KBM-7 (cell line): ENCODE measurements around the gene ALG12.
A peak's percentile ranks its signal among the peaks of the same experiment; 100 is the strongest.

Experiments used
- DNase-seq: peaks from one replicate; pipeline ENCODE4 v3.0.0-alpha.2; 2015
- in situ Hi-C: fragments of 300-500 bp; cut with MboI; formaldehyde crosslinking; loops from 2 replicates; pipeline ENCODE4 v1.14.3; 2020; ENCODE audit warnings: low sequenced_read_pairs, low pct_unique_long_range_greater_than_20kb, mixed read lengths

Gene ALG12

DNA sequence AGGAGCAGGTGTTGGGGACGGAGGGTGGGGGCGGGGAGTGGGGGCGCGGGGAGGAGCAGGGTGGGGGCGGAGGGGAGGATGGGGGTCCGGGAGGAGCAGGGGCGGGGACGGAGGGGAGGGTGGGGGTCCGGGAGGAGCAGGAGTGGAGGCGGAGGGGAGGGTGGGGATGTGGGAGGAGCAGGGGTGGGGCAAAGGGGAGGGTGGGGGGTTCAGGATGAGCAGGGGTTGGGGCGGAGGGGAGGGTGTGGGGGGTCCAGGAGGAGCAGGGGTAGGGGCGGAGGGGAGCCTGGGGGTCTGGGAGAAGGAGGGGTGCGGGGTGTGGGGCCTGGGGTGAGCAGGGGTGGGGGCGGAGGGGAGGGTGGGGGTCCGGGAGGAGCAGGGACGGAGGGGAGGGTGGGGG is 17.3 kb upstream of the ALG12 start:
- in situ Hi-C loops = loop anchor here (10.0 kb wide), 1 partner anchor 269 kb away; the partner anchor contains the start of gene SELENOO
- DNase-seq = no peak

DNA sequence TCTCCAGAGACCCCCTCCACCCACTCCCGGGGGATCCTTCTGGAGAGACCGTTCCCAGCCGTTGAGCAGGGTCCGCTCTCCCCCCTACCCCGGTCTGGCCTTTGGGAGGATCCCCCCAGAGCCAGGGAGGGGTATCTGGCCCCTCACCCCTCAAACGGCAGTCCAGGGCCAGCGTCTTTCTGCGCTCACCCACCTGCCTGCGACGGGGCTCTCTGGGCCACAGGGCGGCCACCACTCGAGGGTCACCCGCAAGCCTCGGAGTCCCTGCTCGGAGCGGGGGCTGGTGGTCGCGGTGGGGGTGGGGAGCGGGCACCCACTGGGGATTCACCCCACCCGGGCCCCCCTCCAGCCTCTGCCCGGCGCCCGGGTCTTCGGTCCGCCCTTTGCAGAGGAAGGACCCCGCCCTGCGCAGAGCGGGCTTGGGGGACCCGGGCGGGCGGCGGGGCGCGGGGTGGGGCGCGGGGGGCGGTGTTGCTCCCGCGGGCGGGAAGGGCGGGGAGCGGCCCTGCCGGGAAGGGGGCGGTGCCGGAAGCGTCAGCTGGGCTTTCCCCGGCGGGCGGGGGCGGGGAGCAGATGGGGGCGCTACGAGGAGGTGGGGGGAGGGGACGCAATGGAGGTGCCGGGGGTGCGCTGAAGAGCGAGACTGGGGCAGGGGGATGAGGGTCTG is 16.8 kb upstream of the ALG12 start:
- in situ Hi-C loops = loop anchor here (10.0 kb wide), 1 partner anchor 270 kb away; the partner anchor contains the start of gene SELENOO
- DNase-seq = no peak

DNA sequence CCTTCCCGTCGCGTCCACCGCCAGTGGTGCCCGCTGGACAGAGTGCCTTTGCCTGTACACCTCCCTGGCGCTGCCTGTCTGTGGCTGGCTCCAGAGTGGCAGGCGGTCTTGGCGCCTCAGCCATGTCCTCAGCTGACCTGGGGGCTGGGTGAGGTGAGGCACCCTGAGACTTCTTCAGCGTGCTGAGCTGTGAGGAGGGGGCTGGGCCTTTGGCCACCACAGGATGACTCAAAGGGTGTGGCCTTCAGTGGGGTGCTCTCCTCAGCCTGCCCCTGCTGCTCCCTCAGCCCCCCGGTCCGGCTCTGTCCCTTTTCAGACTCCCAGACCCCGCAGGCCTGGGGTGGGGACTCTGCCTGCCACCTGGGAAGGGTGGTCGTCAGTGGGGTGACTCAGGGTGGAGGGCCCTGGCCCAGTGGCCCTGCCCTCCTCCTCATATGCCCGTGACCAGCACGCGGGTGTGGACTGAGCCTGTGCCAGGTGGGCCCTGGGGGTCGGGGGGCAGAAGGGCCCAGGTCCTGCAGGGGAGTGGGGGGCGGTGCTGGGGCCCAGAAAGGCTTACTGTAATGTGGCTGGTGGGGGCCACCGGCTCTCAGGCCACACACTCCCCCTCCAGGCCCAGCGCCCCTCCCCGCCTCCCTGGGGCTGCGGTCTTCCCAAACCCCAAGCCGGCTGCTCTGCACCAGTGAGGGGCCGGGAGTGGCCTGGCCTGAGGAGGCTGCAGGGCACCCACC is 16.1 kb upstream of the ALG12 start:
- no peak for DNase-seq
- in situ Hi-C loops = loop anchor here (10.0 kb wide), 1 partner anchor 270 kb away; the partner anchor contains the start of gene SELENOO

DNA sequence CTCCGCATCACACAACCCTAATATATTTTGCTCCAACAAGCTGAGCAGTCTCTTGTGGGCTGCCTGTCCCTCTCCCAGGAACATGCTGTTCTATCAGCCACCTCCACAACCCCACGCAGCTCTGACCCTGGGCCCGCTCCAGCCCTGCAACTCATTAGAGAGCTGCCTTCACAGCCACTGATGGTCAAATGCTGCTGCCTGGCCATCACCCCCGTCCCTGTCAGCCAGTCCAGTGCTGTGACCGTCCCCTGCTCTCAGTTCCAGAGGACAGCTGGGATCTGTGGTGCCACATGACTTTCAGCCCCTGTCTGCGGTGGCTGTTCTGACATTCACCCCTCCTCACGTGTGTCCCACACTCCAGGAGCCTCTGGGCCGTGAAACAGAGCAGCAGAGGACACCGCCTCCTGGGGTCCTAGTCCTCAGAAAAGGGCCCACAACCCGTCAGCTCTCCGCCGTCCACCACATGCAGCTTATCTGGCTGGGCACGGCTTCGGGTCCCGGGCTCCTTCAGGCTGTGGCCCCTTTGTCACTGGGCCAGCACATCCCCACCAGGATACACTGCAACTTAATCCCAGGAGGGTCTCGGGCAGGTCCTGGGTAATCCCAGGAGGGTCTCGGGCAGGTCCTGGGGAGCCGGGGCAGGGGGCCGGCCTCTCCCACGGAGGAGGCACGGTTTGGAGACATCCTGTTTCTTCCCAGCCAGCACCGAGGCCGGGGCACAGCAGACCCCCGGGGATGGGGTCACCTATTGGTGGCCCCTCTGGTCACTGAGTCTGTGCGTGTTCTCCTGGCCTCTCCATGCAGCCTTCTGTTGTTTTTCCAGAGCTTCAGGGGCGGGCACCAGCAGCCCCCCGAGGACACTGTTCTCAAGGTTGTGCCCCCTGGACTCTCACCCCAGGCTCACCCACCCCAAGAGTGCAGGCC is 15.3 kb upstream of the ALG12 start:
- no peak for DNase-seq

DNA sequence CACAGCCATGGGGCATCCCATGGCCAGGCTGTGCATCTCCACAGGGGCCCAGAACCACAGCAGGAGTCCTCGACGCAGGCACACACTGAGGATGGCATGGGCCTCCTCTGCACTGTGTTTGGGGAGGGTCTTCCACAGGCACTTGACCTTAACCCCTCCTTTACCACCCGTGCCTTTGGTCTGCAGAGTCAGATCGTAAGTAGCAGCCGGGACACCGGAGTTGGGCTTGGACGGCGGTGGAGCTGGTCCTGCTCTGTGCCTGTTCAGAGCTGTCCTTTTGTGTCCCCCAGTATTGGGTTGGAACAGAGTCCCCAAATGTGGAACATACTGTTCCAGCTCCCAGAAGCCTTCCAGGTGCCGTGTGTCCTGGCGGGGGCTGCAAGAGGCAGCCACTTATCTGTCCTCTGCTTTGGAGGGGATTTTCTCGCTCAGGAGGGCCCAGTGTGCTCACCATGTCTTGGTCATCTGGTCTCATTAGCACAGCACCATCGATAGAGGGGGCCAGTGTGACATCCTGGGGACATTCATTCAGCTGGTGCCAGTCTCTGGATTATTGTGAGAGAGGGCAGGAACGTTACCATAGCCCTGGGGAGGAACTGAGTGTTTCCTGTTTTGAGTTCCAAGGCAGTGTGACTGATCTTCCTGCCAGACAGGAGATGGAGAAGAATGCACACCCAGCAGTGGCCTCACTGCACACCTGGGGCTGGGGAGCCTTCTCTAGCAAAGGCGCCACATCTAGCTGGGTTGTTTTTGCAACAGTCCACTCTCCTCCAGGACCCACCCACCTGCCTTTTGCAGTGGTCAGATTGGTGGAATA is 12.6 kb upstream of the ALG12 start:
- DNase-seq = peak; percentile 94
- in situ Hi-C loops = loop anchor here (10.0 kb wide), 1 partner anchor 274 kb away; the partner anchor contains the start of gene SELENOO

More for the DNA sequence above, 15.3 kb upstream of the ALG12 start:
- in situ Hi-C loops = loop anchor here (10.0 kb wide), 1 partner anchor 271 kb away; the partner anchor contains the start of gene SELENOO

DNA sequence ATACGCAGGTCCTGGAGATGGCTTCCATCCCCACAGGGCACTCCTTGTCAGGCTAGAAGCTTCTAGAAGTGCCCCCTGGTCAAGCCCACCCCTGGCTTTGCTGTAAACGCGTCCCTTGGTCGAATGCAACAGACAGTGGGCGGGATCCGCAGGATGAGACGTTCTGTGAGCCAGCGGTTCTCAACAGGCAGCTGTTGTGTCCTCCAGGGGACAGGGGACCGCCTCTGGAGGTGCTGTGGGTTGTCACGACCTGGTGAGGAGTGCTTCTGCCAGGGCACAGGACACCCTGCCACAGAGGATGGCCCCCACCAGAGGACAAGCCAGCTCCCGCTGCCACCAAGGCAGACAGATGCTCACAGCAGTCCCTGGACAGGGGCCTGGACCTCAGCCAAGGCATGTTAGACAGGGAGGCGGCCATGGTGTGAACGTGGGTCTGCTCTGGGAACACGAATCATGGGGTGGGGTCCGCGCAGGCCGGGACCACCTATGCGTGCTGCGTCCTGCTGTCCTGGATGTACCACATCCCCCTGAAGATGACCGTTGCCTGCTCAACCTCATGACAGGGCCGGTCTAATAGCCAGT is 11.8 kb upstream of the ALG12 start:
- in situ Hi-C loops = loop anchor here (10.0 kb wide), 1 partner anchor 275 kb away; the partner anchor contains the start of gene SELENOO
- DNase-seq = no peak

DNA sequence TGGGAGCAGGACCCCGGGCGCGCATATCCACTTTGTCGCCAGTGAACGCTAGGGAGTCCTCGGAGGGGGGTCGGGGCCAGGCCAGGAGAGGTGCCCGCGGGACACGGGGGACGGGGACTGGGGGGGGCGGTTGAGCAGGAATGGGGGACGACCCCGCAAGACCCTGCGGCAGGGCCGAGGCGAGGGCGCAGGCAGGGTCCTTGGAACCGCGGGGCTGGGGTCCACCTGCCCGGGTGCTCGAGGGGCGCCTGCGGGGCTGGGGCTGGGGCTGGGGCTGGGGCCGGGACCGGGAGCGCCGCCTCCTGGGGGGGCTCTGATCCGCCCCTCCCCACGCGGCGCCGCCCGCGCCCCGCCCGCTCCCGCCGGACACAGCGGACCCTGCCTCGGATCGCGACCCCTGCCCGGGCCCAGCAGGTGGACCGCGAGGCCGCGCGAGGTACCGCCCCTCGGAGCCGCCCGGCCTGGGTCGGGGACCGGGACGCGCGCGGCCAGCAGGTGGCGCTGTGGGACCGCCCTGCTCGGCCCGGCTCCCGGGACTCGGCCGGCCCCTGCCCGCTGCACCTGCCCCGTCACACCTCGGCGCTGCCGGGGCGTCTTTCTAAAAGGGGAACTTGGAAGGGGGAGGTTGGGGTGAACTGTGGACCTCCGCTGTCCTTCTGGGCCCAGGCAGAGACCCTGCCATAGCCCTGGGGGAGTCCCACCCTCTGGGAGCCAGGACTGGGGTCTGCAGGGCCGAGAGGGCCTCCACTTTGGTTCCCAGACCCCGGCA is 11.2 kb upstream of the ALG12 start:
- DNase-seq = peak; percentile 66
- in situ Hi-C loops = no loop called here

DNA sequence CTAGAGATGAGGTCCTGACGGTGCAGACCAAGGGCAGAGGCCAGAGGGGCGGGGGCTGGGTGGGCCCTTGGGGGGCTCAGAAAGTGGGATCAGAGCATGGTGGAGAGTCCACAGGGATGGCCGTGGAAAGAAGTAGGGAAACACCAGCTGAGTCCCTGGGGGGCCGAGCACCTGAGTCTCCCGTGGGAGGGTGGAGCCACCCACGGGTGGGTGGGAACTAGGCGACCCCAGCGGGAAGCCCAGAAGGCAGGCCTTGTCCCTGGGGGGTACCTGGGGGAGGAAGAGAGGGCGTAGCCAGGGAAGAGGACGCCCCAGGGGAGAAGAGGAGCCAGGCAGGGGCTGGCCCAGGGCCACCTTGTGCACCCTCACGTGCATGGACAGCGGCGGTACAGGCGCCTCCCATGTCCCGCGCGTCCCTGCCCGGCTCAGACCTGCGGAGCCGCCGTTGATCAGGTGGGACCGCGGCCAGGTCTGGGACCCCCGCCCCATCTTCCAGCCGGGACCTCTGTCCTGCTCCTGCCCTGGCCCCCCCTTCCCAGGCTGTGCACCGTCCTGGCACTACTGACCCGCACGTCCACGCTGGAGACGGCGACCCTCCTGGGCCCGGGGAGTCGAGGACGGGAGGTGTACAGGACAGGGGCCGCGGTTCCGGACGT is 10.4 kb upstream of the ALG12 start:
- DNase-seq = no peak
- in situ Hi-C loops = no loop called here

DNA sequence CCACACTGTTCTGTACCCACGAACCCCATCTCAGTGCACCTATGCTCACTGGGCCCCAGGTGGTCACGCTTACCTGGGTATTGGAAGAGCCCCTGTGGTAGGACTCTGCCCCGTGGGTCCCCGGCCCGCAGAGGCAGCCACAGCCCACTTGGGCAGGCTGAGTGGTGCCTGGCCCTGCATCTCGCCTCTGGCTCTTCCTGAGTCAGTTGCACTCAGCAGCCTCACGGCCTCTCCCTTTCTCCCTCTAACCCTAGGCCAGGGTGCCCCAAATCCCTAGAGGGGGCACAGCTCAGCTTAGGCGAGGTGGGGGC is 9.9 kb upstream of the ALG12 start:
- in situ Hi-C loops = no loop called here
- DNase-seq = no peak

DNA sequence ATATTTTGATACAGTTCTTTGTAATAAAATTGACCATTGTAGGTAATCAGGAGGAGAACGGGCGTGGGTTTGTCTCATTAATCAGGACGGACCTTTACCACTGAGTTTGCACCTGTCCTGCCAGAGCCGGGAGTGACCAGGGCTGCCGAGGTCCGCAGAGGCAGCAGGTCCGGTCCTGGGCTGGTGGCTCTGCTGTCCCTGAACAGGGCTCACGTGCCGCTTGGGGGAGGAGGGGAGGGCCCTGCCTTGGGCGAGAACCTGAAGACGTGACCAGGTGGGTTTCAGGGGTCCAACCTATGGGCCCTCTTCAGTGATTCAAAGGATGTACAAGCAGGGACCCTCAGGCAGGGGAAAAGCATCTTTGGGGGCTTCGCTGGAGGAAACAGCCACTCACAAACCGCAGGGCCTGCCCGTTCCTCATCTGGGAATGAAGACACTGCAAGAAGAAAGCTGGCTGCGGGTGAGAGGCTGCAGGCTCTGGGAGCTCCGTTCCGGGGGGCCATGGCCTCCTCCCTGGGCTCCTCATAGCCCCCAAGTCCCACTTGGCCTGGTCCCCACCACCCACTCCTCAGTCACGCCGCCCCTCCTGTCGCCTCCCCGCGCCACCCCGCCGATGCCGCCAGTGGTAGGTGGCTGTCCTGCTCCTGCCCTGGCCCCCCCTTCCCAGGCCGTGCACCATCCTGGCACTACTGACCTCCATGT is 9.4 kb upstream of the ALG12 start:
- no peak for DNase-seq
- in situ Hi-C loops = no loop called here

DNA sequence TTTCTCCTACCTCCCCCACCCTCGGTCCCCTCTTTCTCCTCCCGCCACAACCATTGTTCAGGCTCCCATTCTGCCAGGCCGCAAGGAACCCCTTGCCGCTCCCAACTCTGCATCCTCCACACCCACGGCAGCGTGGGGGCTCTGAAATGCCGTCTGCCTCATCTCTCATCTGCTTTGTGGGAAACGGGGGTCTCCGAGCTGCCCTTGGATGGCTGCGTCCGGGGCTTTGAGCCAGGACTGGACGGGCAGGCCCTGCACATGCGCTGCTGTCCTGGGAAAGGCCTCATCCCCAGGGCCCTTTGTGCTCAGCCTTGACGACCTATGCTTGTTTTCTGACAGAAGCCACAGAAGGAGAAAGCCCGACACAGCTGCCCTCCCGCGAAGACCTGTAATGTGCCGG is 8.7 kb upstream of the ALG12 start:
- DNase-seq = no peak
- in situ Hi-C loops = no loop called here

DNA sequence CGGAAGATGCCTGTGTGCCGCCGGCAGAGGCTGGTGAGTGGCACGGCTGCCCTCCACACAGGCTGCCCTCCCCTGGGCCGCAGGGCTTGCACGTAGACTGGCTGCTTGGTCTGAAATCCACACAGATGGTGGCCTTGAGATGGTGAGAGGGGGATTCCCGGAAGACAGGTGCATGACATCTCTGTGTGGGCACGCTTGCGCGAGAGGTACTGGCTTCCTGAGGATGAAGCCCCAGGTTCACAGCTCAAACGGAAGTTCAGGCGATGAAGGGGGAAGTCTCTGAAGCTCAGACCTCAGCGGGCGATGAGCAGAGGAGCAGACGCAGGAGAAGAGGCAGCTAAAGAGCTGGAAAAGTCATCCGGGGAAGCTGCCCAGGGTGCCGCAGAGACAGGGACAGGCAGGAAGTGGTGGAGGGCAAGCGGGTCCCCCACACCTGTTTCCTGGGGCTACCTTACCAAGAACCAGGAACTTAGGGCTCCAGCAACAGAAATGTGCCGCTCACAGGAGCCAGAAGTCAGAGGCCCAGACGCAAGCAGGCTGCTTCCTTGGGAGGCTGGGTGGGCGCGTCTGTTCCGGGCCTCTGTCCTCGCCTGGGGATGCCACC is 7.4 kb upstream of the ALG12 start:
- in situ Hi-C loops = no loop called here
- peak; percentile 84 for DNase-seq

DNA sequence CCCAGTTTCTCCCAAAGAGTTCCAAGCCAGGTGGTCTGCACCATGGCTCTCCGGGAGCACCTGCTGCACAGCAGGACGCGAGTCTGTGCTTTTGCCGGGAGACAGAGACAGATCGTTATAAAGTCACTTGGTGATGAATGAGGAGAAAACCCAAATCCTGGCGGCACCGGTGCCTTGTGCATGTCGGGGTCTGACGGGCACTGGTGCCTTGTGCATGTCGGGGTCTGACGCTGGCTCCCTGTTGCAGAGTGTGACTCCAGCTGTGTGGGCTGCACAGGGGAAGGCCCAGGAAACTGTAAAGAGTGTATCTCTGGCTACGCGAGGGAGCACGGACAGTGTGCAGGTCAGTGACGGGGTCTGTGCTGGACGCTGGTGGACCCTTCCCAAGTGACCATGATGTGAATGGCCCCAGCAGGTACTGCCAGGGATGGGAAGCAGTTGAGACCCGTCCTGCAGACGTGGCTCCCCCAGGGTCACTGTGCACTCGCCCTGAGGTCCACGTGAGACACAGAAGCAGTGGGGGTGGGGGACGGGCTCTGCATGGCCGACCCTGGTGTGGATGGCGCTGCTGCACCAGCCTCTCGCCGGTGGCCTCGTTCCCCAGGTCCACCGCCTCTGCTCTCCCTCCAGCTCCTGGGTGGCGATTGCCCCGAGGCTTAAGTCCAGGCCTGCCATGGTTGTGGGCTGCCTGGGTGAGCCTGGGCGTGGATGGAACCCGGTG is 6.0 kb upstream of the ALG12 start:
- no peak for DNase-seq
- in situ Hi-C loops = no loop called here

DNA sequence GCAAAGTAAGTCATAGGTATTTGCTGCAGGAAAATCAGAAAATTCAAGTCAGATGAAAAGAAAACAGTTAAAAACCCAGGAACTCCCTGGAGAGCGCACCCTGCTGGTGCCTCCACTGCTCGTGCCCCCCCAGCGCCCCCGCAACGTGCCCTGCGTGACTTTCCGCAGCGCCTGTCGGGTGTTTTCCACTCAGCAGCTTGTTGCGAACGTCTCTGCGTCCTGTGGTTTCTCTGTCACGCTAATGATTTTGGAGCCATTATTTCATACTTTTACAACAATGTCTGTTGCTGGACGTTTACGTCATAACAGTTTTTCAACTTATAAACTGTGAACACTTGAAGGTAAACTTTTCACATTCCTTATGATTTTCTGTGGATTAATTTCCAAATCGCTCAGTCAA is 5.2 kb upstream of the ALG12 start:
- in situ Hi-C loops = no loop called here
- DNase-seq = peak; percentile 64

DNA sequence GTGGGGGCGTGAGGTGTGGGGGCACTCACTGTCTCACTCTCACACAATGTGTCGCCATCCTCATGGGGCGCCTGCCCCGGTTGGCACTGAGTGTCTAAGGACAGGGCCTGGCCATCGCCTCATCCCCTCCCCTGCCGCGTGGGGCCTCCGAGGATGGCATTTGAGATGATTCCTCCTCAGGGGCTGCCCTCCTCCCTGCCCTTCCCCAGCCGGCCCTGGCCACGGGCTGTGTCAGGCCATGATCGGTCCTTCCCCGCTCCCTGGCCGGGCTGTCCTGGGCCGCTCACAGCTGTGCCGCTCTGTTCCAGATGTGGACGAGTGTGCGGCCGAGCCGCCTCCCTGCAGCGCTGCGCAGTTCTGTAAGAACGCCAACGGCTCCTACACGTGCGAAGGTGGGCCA is 4.7 kb upstream of the ALG12 start:
- no peak for DNase-seq
- in situ Hi-C loops = no loop called here

DNA sequence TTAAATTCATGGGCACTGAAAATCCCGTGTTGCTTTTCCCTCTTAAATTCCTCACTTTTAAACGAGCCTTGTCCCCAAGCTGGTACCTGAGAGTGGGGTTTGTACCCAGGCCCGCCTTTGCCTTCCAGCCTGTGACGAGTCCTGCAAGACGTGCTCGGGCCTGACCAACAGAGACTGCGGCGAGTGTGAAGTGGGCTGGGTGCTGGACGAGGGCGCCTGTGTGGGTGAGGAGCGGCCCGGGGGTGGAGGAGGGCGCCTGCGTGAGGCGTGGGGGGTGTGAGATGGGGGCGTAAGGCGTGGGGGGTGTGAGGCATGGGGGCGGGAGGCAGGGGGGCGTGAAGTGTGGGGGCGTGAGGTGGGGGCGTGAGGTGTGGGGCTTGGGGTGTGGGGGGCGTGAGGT is 4.2 kb upstream of the ALG12 start:
- in situ Hi-C loops = no loop called here
- no peak for DNase-seq
